ENCODE data around the gene ARRDC5.

Gene ARRDC5

GRCh38 chr19:4910594-4911281 lies 8.0 kb upstream of the ARRDC5 start:
- DNase-seq (ENCODE audit: low spot score) = no peak
- TF ChIP-seq, protein P1, sequence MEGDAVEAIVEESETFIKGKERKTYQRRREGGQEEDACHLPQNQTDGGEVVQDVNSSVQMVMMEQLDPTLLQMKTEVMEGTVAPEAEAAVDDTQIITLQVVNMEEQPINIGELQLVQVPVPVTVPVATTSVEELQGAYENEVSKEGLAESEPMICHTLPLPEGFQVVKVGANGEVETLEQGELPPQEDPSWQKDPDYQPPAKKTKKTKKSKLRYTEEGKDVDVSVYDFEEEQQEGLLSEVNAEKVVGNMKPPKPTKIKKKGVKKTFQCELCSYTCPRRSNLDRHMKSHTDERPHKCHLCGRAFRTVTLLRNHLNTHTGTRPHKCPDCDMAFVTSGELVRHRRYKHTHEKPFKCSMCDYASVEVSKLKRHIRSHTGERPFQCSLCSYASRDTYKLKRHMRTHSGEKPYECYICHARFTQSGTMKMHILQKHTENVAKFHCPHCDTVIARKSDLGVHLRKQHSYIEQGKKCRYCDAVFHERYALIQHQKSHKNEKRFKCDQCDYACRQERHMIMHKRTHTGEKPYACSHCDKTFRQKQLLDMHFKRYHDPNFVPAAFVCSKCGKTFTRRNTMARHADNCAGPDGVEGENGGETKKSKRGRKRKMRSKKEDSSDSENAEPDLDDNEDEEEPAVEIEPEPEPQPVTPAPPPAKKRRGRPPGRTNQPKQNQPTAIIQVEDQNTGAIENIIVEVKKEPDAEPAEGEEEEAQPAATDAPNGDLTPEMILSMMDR (IDR thresholded peaks at IDR 0.05; ENCODE audit: extremely low read depth, insufficient read depth, missing control alignments) = no peak
- in situ Hi-C loops (cut with MboI; ENCODE audit: low pct_unique_long_range_greater_than_20kb, low sequenced_read_pairs, unreplicated experiment) = loop anchor here (10.0 kb wide), 1 partner anchor 96 kb away; no protein-coding TSS in a partner anchor

GRCh38 chr19:4909897-4910593 lies 7.3 kb upstream of the ARRDC5 start:
- peak; percentile 99 for DNase-seq (ENCODE audit: low spot score)
- in situ Hi-C loops (cut with MboI; ENCODE audit: low pct_unique_long_range_greater_than_20kb, low sequenced_read_pairs, unreplicated experiment) = loop anchor here (10.0 kb wide), 1 partner anchor 95 kb away; no protein-coding TSS in a partner anchor
- TF ChIP-seq, protein P1 (IDR thresholded peaks at IDR 0.05; ENCODE audit: extremely low read depth, insufficient read depth, missing control alignments) = no peak

DNA sequence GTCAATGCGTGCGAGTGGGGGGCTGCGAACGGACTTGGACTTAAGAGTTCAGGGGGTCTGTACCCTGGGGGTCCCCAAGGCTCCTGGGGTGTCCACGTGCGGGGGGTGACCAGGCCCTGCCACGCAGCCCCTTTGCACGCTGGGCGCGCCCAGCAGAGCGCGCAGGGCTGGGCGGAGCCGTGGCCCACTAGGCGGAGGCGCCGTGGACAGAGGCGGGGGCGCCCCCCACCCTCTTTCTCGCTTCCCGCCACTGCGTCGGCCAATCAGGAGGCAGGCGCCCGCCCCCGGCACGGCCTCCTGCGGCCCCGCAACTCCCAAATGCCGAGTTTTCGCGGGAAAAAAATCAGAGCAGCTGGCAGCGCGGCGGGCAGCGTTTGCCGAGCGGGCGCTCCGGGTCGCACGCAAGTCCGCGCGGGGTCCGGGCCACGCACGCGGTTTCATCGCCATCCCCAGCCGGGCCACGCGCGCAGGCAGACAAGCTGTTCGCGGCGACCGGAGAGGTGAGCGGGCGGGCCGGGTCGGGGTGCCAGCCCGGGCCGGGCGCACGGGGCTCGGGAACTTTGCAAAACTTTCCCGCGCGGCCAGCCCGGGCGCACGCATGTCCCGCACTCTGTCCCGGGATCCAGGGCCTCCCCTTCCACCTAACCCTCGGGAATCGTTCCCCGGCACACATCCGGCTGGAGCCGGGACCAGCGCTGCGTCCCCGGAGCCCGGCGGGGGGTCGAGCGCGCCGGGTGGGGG lies 6.6 kb upstream of the ARRDC5 start, which contains the start of gene UHRF1:
Gene UHRF1, plus strand, starts transcription at position 346 of the 741 bp plus-strand sequence. CDS start 1,385 bp downstream, outside the sequence.
- DNase-seq (ENCODE audit: low spot score) = peak; percentile 86
- in situ Hi-C loops (cut with MboI; ENCODE audit: low pct_unique_long_range_greater_than_20kb, low sequenced_read_pairs, unreplicated experiment) = no loop called here
- TF ChIP-seq, protein P1 (IDR thresholded peaks at IDR 0.05; ENCODE audit: extremely low read depth, insufficient read depth, missing control alignments) = no peak

DNA sequence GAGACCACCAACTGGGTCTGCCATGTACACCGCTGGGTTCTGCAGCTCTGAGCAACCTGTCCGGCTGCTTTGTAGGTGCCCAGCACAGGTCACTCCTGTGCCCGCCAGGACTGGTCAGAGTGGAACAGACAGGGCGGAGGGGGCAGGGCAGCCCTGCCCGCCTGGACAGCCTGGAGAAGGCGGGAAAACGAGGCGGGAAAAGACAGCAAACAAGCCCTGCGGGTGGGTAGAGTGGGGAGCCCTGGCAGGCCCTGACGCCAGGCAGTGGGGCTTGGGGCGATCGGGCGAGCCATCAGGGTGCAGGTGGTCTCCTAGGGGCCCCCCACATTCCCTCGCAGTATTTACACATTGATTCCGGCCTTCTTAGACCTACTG lies 6.1 kb upstream of the ARRDC5 start:
- in situ Hi-C loops (cut with MboI; ENCODE audit: low pct_unique_long_range_greater_than_20kb, low sequenced_read_pairs, unreplicated experiment) = no loop called here
- TF ChIP-seq, protein P1 (IDR thresholded peaks at IDR 0.05; ENCODE audit: extremely low read depth, insufficient read depth, missing control alignments) = no peak
- no peak for DNase-seq (ENCODE audit: low spot score)

DNA sequence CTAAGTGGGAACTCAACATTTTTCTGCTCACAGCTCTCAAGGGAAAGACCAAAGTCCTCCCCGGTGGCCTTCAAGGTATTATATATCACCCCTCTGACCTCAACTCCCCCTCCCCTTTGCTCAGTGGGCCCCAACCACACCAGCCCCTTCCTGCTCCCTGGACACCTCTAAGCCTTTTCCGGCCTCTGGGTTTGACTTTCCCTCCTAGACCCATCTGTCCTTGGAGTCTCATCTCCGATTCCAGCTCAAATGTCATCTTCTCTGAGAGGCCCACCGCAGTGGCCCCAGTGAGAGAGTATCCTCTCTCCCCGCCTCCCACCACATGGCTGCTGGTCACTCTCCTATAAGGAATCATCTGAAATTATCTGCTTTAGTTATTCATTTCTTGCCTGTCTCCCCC lies 5.7 kb upstream of the ARRDC5 start:
- in situ Hi-C loops (cut with MboI; ENCODE audit: low pct_unique_long_range_greater_than_20kb, low sequenced_read_pairs, unreplicated experiment) = no loop called here
- TF ChIP-seq, protein P1 (IDR thresholded peaks at IDR 0.05; ENCODE audit: extremely low read depth, insufficient read depth, missing control alignments) = no peak
- no peak for DNase-seq (ENCODE audit: low spot score)

DNA sequence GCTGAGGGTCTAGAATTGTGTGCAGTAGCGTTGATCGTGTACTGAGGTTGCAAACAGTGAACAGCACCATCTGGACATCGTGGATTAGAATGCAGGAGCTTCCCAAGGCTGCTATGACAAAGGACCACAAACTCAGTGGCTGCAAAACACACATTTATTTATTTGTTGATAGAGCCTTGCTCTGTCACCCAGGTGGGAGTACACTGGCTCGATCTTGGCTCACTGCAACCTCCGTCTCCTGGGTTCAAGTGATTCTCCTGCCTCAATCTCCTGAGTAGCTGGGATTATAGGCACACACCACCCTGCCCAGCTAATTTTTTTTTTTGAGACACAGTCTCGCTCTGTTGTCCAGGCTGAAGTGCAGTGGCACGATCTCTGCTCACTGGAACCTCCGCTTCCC lies 4.3 kb upstream of the ARRDC5 start:
- TF ChIP-seq, protein P1 (IDR thresholded peaks at IDR 0.05; ENCODE audit: extremely low read depth, insufficient read depth, missing control alignments) = no peak
- in situ Hi-C loops (cut with MboI; ENCODE audit: low pct_unique_long_range_greater_than_20kb, low sequenced_read_pairs, unreplicated experiment) = no loop called here
- DNase-seq (ENCODE audit: low spot score) = no peak
